Glutamatergic neuron (in vitro differentiated cells): ENCODE results near the gene TPPP. TPM values are rescaled to one million over a fixed set of nuclear protein-coding genes. Genes with fewer than 3 reads are reported as not detected.

ENCODE experiments used
- DNase-seq: peaks from one replicate; pipeline ENCODE4 v3.0.0; 2022
- H3K27ac Mint-ChIP-seq: one replicate; pipeline ENCODE4 v1.8.0; 2020; ENCODE audit warnings: mild to moderate bottlenecking, mixed read lengths, inconsistent platforms; ENCODE audit not compliant: unreplicated experiment
- H3K27me3 Mint-ChIP-seq: one replicate; pipeline ENCODE4 v1.8.0; 2020; ENCODE audit warnings: mild to moderate bottlenecking, moderate library complexity, mixed read lengths, inconsistent platforms; ENCODE audit not compliant: unreplicated experiment
- H3K36me3 Mint-ChIP-seq: one replicate; pipeline ENCODE4 v1.8.0; 2020; ENCODE audit warnings: mild to moderate bottlenecking, mixed read lengths, inconsistent platforms; ENCODE audit not compliant: unreplicated experiment
- H3K4me1 Mint-ChIP-seq: one replicate; pipeline ENCODE4 v1.8.0; 2020; ENCODE audit warnings: mild to moderate bottlenecking, low read depth, mixed read lengths, inconsistent platforms; ENCODE audit not compliant: unreplicated experiment
- H3K4me3 Mint-ChIP-seq: one replicate; pipeline ENCODE4 v1.8.0; 2020; ENCODE audit warnings: mild to moderate bottlenecking, mixed read lengths, inconsistent platforms; ENCODE audit not compliant: unreplicated experiment
- H3K9me3 Mint-ChIP-seq: one replicate; pipeline ENCODE4 v1.8.0; 2020; ENCODE audit warnings: mild to moderate bottlenecking, moderate library complexity, mixed read lengths, inconsistent platforms; ENCODE audit not compliant: unreplicated experiment
- total RNA-seq: library from RNA; stranded (reverse); fragmentation: NEBNext Ultra II Directional; extraction: Animal tissue kit (Norgen Biotek cat#: 25700); gene quantifications from one replicate; pipeline ENCODE4 v1.2.1, GENCODE V29; 2021; ENCODE audit not compliant: unreplicated experiment
- TF ChIP-seq, protein P1 (sequence below): fragments of 200-600 bp; sonication (generic); IDR thresholded peaks from one replicate; pipeline ENCODE4 v1.5.0; 2021; ENCODE audit not compliant: partially characterized antibody, unreplicated experiment

The TPPP gene
- total RNA-seq, 1 donor from 2014 or later = 44.5 TPM

DNA sequence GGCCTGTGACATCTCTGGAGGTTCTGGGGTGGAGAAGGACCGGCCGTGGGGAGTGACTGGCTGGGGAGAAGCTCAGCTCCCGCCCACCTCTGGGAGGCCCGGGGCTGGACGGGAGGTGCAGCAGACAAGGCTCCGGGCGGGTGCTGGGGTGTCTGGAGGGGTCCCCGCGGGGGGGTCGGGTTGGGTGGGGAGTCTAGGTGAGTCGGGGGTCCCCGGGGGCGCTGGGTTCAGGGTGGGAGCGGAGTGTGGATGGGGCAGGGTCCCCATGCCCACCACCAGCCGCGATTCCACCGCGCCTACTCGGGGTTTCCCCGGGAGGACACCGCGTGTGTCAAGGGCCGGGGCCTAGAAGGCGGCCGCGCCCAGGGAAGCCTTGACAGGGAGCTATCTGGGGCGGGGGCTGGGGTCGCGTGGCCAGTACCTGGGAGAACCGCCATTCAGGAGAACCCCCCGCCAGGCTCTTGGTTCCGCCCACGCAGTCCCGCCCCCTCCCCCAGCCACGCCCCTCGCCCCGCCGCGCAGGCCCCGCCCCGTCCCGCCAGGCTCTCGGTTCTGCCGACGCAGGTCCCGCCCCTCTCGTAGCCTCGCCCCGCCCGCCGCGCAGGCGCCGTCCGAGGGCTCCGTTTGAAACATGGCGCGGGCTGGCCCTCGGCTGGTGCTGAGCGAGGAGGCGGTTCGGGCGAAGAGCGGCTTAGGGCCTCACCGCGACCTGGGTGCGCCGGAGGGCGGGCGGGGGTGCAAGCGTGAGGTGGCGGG lies 81.2 kb downstream of the TPPP start, which contains the start of gene CEP72:
CEP72 (plus strand) TSS at position 610 of the 756 bp plus-strand sequence; CDS start at position 632, 22 bp downstream.
- peaks cover 12% of the 10 kb centered on the region for H3K27me3 Mint-ChIP-seq
- H3K9me3 Mint-ChIP-seq = peaks cover 11% of the 10 kb centered on the region
- peak within 1 kb of the TSS; percentile 93 for H3K4me3 Mint-ChIP-seq
- H3K36me3 Mint-ChIP-seq = no peaks in the 10 kb centered on the region
- H3K4me1 Mint-ChIP-seq = peaks cover 5% of the 10 kb centered on the region
- peak within 1 kb of the TSS; percentile 17 for H3K27ac Mint-ChIP-seq
- DNase-seq = peak; percentile 96
- TF ChIP-seq, protein P1, sequence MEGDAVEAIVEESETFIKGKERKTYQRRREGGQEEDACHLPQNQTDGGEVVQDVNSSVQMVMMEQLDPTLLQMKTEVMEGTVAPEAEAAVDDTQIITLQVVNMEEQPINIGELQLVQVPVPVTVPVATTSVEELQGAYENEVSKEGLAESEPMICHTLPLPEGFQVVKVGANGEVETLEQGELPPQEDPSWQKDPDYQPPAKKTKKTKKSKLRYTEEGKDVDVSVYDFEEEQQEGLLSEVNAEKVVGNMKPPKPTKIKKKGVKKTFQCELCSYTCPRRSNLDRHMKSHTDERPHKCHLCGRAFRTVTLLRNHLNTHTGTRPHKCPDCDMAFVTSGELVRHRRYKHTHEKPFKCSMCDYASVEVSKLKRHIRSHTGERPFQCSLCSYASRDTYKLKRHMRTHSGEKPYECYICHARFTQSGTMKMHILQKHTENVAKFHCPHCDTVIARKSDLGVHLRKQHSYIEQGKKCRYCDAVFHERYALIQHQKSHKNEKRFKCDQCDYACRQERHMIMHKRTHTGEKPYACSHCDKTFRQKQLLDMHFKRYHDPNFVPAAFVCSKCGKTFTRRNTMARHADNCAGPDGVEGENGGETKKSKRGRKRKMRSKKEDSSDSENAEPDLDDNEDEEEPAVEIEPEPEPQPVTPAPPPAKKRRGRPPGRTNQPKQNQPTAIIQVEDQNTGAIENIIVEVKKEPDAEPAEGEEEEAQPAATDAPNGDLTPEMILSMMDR = no peak

DNA sequence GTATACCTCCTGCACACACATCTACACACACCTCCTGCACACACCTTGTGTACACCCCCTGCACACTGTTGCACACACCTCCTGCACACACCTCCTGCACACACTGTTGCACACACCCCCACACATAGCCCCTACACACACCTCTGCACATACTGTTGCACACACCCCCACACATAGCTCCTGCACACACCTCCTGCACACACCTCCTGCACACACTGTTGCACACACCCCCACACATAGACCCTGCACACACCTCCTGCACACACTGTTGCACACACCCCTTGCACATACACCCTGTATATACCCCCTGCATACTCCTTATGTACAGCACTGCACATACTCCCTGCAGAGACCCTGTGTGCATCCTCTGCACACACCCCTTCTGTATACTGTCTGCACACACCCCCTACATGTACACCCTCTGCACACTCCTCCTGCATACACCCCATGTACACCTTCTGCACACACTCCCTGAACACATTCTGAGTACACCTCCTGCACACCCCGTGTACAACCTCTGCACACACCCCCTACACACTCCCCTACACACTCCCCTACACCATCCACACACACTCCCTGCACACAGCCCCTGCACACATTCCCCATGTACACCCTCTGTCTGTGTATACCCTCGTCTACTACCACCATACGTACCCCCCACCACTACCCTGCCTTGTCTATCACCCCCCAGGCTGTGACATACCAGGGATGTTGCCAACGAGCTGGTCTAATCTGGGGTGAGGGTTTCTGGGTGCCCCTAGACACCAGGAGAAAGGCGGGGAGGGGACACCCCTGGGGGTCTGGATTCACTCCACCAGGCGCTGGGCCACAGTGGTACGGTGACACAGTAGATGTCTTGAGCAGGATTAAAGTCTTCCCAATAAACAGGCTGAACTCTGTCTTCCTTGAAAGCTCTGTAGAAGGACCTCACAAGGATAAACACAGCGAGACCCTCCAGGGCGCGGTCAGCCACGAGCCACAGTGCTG lies 82.1 kb downstream of the TPPP start:
- DNase-seq = no peak
- TF ChIP-seq, protein P1 = no peak
- Mint-ChIP-seq H3K27me3 (peaks cover 13% of the 10 kb centered on the region), H3K4me3 (peak overlapping the region; percentile 79), H3K27ac (peak overlapping the region; percentile 24), H3K9me3 (peaks cover 11% of the 10 kb centered on the region), H3K36me3 (no peaks in the 10 kb centered on the region), H3K4me1 (peaks cover 5% of the 10 kb centered on the region)

DNA sequence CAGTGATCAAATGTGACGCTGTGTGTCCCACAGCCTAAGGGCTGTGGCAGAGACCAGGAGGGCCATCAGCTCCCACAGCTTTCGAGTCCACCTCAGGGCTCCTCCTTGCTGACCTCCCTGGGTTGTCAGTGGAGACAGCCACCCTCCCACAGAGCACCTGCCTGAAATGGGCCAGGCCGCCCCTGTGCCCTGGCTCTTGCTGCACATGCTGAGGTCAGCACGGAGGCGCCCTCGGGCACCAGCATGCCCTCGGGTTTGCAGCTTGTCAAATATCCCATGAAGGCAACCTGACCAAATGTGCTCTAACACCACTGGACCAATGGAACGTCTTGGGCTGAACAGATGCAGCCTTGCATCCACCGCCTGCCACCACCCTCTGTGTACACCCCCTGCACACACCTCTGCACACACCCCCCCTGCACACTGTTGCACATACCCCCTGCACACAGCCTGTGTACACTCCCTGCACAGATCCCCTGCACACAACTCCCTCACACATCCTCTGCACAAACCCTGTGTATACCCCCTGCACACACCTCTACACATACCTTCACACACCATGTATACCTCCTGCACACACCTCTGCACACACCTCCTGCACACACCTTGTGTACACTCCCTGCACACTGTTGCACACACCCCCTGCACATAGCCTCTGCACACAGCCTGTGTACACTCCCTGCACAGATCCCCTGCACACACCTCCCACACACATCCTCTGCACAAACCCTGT lies 83.0 kb downstream of the TPPP start:
- Mint-ChIP-seq H3K4me3 (peak overlapping the region; percentile 56), H3K36me3 (no peaks in the 10 kb centered on the region), H3K27ac (peak overlapping the region; percentile 24), H3K27me3 (peaks cover 14% of the 10 kb centered on the region), H3K9me3 (peaks cover 11% of the 10 kb centered on the region), H3K4me1 (peaks cover 5% of the 10 kb centered on the region)
- DNase-seq = no peak
- TF ChIP-seq, protein P1 = no peak

Other genes with a start within 250 kb of the TPPP start
- gene SLC9A3, start 168.9 kb downstream of the TPPP start, total RNA-seq = 1.1 TPM
- gene CEP72, start 81.0 kb downstream of the TPPP start, total RNA-seq = 43.9 TPM
- gene ZDHHC11B, start 91.4 kb upstream of the TPPP start, total RNA-seq = 42.8 TPM
- 73.0 TPM for gene ZDHHC11, start 157.6 kb upstream of the TPPP start, total RNA-seq
- gene BRD9, start 199.4 kb upstream of the TPPP start, total RNA-seq = 104 TPM
- gene TRIP13, start 199.5 kb upstream of the TPPP start, total RNA-seq = 3.9 TPM